ENCODE measurements around the gene ONECUT2.
"Not testable (repeated sequence)": the region's sequence is repeated elsewhere in the genome, so short reads cannot be mapped to it uniquely, and the experiment has no call there.

Gene ONECUT2

DNA sequence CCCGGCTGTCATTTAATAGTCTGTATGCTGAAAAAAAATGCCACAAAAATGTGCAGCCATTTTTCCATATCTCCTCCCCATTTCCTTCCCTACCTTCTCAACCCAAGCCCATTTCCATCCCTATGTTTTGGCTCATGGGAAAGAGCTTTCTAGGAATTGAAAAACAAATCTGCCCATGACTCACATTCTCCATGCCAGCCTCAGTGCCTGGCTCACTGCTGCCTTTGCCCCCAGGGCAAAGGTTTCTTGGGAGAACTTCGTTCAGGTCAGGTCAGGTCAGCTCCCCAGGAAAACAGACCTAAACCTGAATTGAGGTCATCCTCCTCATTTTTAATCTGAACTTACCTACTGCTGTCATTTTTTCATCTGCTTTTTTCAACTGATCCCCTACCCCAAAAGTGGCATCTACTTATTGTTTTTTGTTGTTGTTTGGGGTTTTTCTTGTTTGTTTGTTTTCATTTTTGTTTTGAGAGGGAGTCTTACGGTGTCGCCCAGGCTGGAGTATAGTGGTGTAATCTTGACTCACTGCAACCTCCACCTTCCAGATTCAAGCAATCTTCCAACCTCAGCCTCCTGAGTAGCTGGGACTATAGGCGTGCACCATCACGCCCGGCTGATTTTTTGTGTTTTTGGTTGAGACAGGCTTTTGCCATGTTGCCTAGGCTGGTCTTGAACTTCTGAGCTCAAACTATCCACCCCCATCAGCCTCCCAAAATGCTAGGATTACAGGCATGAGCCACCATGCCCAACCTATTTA lies 84.7 kb downstream of the ONECUT2 start:
- TF ChIP-seq, protein P1, sequence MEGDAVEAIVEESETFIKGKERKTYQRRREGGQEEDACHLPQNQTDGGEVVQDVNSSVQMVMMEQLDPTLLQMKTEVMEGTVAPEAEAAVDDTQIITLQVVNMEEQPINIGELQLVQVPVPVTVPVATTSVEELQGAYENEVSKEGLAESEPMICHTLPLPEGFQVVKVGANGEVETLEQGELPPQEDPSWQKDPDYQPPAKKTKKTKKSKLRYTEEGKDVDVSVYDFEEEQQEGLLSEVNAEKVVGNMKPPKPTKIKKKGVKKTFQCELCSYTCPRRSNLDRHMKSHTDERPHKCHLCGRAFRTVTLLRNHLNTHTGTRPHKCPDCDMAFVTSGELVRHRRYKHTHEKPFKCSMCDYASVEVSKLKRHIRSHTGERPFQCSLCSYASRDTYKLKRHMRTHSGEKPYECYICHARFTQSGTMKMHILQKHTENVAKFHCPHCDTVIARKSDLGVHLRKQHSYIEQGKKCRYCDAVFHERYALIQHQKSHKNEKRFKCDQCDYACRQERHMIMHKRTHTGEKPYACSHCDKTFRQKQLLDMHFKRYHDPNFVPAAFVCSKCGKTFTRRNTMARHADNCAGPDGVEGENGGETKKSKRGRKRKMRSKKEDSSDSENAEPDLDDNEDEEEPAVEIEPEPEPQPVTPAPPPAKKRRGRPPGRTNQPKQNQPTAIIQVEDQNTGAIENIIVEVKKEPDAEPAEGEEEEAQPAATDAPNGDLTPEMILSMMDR (IDR thresholded peaks at IDR 0.05; ENCODE audit: low read depth, low read length), result no peak
- DNase-seq (ENCODE audit: extremely low read depth, low read depth), result no peak

DNA sequence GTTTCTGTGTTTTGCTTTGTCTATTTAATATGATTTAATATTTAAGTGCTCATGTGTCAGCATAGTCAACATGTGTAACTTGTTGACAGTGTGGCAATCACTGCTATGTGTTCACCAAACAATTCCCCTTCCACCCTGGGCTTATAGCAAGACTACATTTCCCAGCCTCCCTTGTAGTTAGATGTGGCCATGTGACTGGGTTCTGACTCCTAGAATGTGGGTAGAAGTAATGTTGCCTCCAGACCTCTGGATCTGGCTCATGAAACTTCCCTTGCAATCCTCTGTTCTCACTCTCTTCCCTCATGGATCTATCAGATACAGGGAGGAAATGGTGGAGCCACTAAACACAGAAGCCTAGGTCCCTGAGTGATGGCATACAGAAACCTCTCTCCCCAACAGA lies 87.2 kb downstream of the ONECUT2 start:
- DNase-seq (ENCODE audit: extremely low read depth, low read depth), result not testable (repeated sequence)

DNA sequence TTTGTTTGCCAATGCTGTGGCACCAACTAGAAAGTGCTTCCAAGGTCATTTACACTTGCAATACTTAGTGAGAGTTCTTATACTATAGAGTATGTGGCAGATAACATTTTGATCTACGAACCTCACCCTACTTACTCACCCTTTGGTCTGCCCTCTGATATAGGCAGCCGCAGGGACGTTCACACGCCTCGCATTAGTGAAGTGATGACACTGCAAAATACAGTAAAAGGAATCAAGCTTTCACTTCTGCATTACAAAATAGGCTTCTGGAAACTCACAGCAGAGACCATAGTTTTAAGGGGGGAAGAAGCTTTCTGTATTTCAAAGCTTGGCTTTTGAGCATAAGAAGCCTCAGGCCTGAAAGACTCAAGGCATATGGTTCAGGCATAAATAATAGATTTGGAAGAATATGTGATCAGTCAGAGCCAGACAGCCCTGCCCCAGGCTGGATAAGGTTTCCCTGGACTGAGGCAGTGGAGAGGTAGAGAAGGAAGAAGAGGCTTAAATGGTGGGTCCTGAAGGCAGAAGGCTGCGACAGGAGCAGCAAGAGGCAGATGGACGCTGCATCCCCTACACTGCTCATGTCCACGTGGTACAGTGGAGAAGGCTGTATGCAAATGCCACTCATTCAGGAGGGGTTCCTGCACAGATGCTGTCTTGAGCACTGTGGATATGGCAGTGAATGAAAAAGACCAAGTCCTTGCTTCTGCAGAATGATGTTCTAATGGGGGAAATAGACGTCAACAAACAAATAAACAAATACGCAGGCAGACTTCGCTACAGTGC lies 88.2 kb downstream of the ONECUT2 start:
- no peak for DNase-seq (ENCODE audit: extremely low read depth, low read depth)
- TF ChIP-seq, protein P1 (IDR thresholded peaks at IDR 0.05; ENCODE audit: low read depth, low read length), result no peak

DNA sequence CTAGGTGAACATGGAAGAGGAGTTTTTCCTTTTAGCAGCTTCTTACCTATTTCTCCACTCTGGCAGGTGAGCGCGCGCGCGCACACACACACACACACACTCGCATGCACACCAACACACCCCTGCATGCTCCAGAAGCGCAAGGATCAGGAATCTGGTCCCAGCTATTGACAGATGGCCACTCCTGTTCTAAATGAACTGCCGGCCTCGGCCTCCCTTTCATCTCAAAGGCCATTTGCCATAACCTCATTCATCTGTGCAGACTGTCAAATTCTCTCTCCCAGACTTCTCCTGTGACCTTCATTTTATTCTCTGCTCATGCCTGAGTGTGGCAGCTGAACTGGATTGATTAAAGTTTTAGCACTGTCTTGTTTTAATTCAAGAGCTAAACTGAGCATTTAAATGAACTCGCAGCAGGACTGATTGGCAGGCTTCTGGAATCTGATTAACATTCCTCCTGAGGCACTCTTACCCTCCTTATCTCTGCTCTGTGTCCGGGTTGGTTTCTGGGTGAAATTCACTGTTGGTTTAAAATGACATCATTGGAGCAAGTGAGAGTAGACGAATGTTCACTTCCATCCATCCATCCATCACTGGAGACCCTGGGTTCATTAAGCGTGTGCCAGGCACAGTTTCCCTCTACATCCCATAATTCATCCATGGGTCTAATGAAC lies 92.5 kb downstream of the ONECUT2 start:
- DNase-seq (ENCODE audit: extremely low read depth, low read depth), result no peak
- TF ChIP-seq, protein P1 (IDR thresholded peaks at IDR 0.05; ENCODE audit: low read depth, low read length), result no peak

DNA sequence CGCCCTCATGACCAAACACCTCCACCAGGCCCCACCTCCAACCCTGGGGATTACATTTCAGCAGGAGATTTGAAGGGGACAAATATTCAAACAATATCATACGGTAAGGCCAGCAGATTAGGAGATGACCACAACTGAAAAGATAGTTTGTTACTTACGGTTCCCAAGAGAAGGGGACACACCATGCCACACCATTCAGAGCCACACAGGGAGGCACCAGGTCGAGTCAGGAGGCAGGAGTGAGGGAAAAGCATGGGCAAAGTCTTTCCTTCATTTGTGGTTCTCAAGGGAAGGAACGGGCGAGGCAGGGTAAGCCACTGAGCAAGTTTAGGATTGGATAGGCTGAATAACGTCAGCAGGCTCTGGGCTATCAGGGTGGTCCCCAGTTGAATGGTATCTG lies 94.0 kb downstream of the ONECUT2 start:
- TF ChIP-seq, protein P1 (IDR thresholded peaks at IDR 0.05; ENCODE audit: low read depth, low read length), result no peak
- no peak for DNase-seq (ENCODE audit: extremely low read depth, low read depth)

DNA sequence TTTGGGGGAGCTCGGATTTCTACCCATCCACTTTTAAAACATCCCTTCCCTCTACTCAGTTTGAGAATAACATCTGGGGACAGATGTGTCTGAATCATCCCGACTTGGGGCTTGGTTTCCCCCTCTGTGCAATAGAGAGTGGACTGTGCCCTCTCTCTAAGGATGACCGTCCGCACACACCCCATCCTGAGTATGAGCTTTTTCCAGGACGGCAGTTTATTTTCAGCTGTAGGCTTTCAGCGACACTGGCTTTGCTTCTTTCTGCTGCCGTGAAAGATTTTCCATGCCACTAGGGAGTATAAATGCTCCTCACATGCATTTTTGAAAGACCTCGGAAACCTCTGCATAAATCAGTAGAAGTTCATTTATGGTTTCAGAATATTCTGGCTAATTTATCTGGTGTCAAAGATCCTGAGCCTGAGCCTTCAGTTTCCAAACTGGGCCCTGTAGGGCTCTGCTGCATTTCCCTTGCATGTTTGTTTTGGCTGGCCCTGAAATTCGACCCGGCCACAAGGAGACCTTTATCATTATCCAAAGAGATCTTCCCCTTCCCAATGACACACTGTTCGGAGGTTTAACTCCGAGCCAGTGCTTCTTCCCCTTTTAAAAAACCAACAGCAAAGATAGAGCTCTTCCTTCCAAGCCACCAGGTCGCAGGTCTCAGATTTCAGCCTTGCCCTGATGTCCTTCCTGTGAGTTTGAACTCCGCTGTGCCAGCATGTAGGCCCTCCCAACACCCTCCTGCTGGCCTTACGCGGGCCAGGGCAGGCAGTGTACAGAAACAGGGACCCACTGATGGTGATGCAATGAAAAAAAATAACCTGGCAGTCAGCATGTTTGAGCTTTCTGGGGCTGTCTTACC lies 98.1 kb downstream of the ONECUT2 start:
- TF ChIP-seq, protein P1 (IDR thresholded peaks at IDR 0.05; ENCODE audit: low read depth, low read length), result no peak
- DNase-seq (ENCODE audit: extremely low read depth, low read depth), result peak; percentile 14

DNA sequence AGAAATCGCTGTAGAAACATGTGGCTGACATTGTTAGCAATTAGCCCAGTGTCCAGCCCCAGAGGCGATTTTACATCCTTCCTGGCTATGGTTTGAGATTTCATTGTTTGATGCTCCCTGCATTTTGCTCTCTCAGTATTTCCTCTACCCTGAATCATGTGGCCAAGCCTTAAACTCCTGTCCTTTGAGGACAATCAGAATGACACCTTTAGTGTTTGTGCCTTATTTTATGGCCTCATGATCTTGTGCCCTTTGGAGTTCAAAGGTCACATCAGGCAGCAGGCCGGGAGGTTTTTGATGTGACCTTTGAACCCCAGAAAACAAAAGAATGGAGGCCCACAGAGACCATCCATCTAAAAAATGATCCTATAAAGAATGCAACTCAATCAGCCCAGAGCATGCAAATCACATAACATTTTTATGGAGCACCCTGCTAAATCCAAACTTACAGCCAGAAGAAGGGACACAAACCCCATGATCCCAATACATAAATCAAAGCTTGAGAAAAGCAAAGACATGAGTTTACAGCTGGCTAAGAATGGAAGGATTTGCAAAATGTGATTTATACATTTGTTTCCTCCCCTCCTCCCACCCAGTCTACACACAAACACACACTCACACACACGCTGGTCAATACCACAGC lies 98.8 kb downstream of the ONECUT2 start:
- no peak for DNase-seq (ENCODE audit: extremely low read depth, low read depth)
- TF ChIP-seq, protein P1 (IDR thresholded peaks at IDR 0.05; ENCODE audit: low read depth, low read length), result no peak

Data from AG09319 (cell line).